ENCODE data around the gene EPS15. TPM values are rescaled to one million over a fixed set of nuclear protein-coding genes. Genes with fewer than 3 reads are reported as not detected.
A peak's percentile ranks its signal among the peaks of the same experiment; 100 is the strongest.

Gene EPS15
- total and polyA plus RNA-seq, 2 donors from 2014 or later: 17.5 to 91.3 TPM

- TF ChIP-seq CTCF (IDR thresholded peaks at IDR 0.05; ENCODE audit: borderline replicate concordance, extremely low read depth, insufficient read depth): no peak
- Histone ChIP-seq H3K27ac (ENCODE audit: low read depth in 2 of 2, low read length in 2 of 2) (peak overlapping the region in 1 of 2 donors; percentile 14), H3K4me1 (ENCODE audit: control insufficient read depth in 2 of 3, insufficient read depth in 2 of 3, low read depth in 1 of 3, low read length in 3 of 3) (peaks cover 0 to 4% (median 0%) of the 10 kb centered on the region in 3 donors), H3K4me3 (ENCODE audit: low read length in 3 of 3) (no peak overlapping the region), H3K27me3 (ENCODE audit: control insufficient read depth, insufficient read depth, low read length) (no peaks in the 10 kb centered on the region), H3K9me3 (ENCODE audit: control insufficient read depth in 2 of 3, insufficient read depth in 1 of 3, low read length in 3 of 3) (no peaks in the 10 kb centered on the region), H3K36me3 (ENCODE audit: control insufficient read depth in 2 of 3, insufficient read depth in 3 of 3, low read length in 3 of 3) (no peaks in the 10 kb centered on the region), H3K9ac (ENCODE audit: low read length in 3 of 3) (no peak overlapping the region)
- DNase-seq: no peak
- intact Hi-C loops (cut with DNase I): no loop called here
- no peak for FAIRE-seq
Observed at GRCh38 chr1:51323778-51324177, 195.3 kb downstream of the EPS15 start.

GRCh38 chr1:51322417-51323101 is 196.5 kb downstream of the EPS15 start:
- no peak for DNase-seq
- TF ChIP-seq CTCF (IDR thresholded peaks at IDR 0.05; ENCODE audit: borderline replicate concordance, extremely low read depth, insufficient read depth): no peak
- Histone ChIP-seq H3K4me1 (ENCODE audit: control insufficient read depth in 2 of 3, insufficient read depth in 2 of 3, low read depth in 1 of 3, low read length in 3 of 3) (peaks cover 0 to 4% (median 0%) of the 10 kb centered on the region in 3 donors), H3K27me3 (ENCODE audit: control insufficient read depth, insufficient read depth, low read length) (no peaks in the 10 kb centered on the region), H3K4me3 (ENCODE audit: low read length in 3 of 3) (no peak overlapping the region), H3K9me3 (ENCODE audit: control insufficient read depth in 2 of 3, insufficient read depth in 1 of 3, low read length in 3 of 3) (no peaks in the 10 kb centered on the region), H3K36me3 (ENCODE audit: control insufficient read depth in 2 of 3, insufficient read depth in 3 of 3, low read length in 3 of 3) (no peaks in the 10 kb centered on the region), H3K9ac (ENCODE audit: low read length in 3 of 3) (no peak overlapping the region), H3K27ac (ENCODE audit: low read depth in 2 of 2, low read length in 2 of 2) (no peak overlapping the region)
- intact Hi-C loops (cut with DNase I): no loop called here
- no peak for FAIRE-seq

GRCh38 chr1:51321924-51322280 is 197.2 kb downstream of the EPS15 start:
- DNase-seq: no peak
- Histone ChIP-seq H3K9me3 (ENCODE audit: control insufficient read depth in 2 of 3, insufficient read depth in 1 of 3, low read length in 3 of 3) (no peaks in the 10 kb centered on the region), H3K9ac (ENCODE audit: low read length in 3 of 3) (no peak overlapping the region), H3K4me1 (ENCODE audit: control insufficient read depth in 2 of 3, insufficient read depth in 2 of 3, low read depth in 1 of 3, low read length in 3 of 3) (peaks cover 0 to 7% (median 4%) of the 10 kb centered on the region in 3 donors), H3K27ac (ENCODE audit: low read depth in 2 of 2, low read length in 2 of 2) (no peak overlapping the region), H3K4me3 (ENCODE audit: low read length in 3 of 3) (no peak overlapping the region), H3K36me3 (ENCODE audit: control insufficient read depth in 2 of 3, insufficient read depth in 3 of 3, low read length in 3 of 3) (no peaks in the 10 kb centered on the region), H3K27me3 (ENCODE audit: control insufficient read depth, insufficient read depth, low read length) (no peaks in the 10 kb centered on the region)
- TF ChIP-seq CTCF (IDR thresholded peaks at IDR 0.05; ENCODE audit: borderline replicate concordance, extremely low read depth, insufficient read depth): no peak
- intact Hi-C loops (cut with DNase I): no loop called here
- FAIRE-seq: no peak
